GM19238 (cell line): ENCODE measurements around the gene NEDD4L.
"Not testable (repeated sequence)": the region's sequence is repeated elsewhere in the genome, so short reads cannot be mapped to it uniquely, and the experiment has no call there.

ENCODE experiments used
- DNase-seq: peaks from one replicate; pipeline ENCODE4 v3.0.0; 2011; ENCODE audit warnings: low spot score; ENCODE audit not compliant: insufficient read length

NEDD4L gene

DNA sequence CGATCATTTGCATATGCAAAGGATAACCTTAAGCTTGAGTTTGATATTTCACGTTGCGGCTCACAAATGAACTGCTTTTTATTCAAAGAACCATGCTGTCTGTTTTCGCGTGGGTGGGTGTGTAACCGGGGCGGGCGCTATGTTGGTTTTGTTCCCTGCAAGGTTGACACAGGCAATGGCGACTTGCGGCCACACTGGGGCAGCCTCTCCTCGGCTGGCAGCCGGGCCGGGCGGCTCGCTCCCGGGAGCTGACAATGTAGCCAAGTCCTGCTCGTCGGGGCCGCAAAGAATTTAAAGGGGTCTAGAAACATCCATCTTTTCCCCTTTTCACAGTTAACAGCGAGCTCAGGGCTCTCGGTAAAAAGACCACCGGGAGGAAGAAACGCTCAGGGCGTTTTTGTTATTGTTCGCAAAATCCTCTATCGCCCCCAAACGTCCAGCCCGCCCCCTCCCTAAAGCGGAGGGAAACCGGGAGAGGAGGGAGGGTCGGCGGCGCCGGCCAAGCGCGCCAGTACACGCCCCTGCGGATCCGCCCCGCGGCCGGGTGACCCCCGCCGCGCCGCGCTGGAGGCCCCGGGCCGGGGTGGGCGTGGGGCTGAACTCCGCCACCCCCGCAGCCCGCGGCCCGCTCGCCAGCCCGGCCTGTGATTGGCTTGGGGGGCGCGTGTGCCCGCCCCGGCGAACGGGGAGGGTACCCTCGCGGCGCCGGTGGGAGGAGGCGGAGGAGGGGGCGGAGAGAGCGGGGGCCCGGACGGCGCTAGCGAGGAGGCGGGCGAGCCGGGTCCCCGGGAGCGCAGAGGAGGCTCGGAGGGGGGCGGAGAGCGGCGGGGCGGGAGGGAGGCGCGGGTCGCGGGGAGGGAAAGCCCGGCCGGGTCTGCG, at the start of gene NEDD4L:
Gene NEDD4L (plus strand): TSS at position 736 of the 879 bp plus-strand sequence. CDS start 435 bp downstream, outside the sequence.
- peak; percentile 75 for DNase-seq

DNA sequence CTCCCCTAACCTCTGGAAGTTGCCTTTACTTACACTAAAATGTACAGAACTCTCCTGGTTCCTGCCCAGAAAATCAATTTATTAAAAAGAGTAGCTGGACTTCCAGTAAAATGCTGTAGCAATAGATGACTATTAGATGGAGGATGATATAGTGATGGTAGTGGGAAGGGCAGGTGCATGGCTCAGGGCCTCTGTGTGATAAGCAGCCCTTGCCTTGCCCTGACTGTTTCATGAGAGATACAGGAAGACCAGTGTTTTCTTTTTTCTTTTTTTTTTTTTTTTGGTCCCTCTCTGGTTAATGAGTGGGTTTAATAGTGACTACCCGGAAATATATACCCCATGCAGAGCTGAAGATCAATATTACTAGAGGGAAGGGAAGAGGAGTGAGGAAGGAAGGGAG, 48.7 kb upstream of the NEDD4L start:
- no peak for DNase-seq

DNA sequence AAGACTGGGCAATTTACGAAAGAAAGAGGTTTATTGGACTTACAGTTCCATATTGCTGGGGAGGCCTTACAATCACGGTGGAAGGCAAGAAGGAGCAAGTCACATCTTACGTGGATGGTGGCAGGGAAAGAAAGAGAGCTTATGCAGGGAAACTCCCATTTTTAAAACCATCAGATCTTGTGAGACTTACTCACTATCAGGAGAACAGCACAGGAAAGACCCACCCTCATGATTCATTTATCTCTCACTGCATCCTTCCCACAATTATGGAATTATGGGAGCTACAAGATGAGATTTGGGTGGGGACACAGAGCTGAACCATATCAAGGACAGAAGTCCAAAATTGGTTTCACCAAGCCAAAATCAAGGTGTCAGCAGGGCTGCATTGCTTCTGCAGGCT, 47.1 kb upstream of the NEDD4L start:
- not testable (repeated sequence) for DNase-seq

DNA sequence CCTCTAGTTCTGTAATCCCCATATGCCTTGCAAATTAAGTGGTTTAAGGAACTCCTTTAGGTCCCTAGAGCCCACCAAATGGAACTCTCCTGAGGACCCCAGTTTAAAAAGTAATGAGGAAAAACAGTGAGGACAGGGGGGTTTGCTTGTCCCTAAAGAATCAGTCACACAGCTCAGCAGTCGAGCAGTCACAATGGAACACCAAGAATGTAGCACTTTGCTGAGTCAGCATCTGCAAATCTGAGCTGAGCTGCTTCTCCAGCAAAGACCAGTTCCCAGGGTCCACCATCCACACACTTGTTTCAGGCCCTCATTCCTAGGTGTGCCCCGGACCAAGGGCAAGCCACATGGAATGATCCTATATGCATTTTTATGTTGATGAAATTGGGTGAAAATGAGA, 46.2 kb upstream of the NEDD4L start:
- DNase-seq, result no peak

DNA sequence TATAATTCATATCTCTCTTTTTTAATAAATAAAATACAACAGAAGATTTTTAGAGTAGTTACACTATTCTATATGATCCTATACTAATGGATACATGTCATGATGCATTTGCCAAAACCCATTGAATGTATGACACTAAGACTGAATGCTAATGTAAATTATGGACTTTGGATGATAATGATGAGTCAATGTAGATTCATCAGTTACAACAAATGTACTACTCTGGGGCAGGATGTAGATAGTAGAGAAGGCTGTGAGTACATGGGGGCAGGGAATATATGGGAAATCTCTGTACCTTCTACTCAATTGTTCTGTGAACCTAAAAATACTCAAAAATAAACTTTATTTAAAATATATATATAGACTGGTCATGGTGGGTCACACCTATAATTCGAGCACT, 45.6 kb upstream of the NEDD4L start:
- DNase-seq, result no peak

DNA sequence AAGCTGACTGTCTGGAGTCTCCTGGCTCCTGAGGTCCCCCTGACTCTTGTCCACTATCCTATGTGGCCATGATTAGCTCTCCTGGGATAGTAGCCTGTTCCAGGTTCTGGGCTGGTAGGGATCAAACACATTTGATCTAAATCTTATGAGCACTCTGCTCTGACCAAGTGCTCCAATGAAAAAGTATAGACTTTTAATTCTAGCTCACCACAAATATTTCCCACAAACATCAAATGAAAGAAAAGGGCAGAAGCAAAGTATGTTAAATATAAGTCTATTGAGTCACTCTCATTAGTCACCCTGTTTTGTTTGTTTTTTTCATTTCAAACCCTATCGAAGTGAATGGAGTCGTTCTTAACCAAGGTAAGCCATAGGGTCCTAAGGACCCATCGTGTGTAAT, 39.7 kb upstream of the NEDD4L start:
- no peak for DNase-seq

DNA sequence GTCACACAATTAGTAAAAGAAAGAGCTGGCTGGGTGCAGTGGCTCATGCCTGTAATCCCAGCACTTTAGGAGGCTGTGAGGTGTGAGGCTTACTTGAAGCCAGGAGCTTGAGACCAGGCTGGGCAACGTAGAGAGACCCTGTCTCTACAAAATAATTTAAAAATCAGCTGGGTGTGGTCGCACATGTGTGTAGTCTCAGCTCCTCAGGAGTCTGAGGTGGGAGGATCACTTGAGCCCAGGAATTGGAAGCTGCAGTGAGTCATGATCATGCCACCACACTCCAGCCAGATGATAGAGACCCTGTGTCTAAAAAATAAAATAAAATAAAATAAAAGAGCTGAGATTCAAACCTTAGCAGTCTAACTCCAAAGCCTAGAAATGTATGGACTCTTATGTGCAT, 39.0 kb upstream of the NEDD4L start:
- no peak for DNase-seq

DNA sequence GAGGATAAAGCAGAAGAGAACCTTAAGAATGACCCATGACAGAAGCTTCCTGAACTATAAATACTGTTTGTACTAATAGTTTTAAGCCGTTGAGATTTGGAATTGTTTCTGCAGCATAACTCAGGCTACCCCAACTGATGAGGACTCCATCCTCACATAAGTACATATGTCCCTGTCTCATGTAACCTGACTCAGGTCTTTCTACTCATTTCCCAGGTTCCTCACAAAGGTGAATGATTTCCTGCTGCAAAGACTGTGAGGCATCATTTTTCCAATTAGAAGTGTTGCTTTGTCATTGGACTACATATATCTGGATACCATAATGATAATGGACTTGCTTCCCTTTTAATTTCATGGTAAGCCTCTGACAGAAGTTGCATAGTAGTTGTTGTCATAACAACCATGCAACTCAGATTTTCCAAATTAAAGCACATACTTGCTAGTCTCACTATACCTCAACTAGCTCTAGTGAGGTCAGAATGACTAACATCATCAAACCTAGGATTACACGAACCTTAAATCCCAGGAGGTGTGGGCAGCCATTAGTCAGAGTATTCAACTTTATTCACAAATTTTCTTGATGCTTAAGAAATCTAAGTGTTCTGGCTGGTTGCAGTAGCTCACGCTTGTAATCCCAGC, 38.0 kb upstream of the NEDD4L start:
- no peak for DNase-seq

DNA sequence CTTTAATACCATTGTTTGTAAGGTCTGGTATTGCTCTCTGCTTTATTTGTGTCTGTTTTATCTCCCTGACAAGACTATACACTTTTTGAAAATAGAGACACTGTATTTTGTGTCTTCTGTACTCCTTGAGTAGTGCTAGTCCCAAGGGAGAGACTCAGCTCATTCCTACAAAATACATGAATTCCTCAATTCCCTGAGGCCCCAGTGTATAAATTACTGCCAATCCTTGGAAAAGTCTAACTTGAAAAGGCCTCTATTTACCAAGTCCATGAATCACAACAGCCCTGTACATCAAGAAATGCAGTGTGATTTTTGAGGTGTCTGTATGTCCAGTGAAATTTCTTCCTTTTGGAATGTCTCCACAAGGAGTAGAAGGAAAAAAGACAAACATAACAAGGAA, 34.9 kb upstream of the NEDD4L start:
- no peak for DNase-seq

DNA sequence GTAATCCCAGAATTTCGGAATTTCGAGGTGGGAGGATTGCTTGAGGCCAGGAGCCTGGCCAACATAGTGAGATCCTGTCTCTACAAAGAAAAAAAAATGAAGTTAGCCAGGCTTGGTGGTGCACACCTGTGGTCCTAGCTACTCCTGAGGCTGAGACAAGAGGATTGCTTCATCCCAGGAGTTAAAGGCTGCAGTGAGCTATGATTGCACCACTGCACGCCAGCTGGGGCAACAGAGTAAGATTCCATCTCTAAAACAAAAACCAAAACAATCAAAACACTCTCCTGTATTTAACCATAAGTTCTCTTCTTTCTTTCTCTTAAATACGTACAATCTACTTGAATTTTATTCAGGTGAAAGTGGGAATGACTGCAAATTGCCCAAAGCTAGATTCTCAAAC, 33.8 kb upstream of the NEDD4L start:
- DNase-seq, result no peak

DNA sequence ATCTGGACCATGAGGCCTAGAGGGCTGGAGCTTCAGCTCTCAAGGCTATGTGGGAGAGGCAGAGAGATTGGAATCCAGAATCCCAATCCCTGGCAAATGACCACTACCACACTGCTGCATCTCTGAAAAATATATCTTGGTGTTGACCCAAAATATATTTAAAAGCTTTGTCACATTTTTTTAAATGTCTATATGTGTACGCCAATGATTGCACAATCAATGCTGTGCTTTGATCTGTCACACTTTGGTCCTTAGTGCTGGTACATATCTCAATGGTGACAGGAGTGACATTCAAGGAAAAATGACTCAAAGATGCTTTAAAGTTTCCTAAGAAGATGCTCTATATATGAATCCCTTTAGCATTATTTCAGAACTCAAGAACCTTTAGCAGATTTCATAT, 31.7 kb upstream of the NEDD4L start:
- no peak for DNase-seq

DNA sequence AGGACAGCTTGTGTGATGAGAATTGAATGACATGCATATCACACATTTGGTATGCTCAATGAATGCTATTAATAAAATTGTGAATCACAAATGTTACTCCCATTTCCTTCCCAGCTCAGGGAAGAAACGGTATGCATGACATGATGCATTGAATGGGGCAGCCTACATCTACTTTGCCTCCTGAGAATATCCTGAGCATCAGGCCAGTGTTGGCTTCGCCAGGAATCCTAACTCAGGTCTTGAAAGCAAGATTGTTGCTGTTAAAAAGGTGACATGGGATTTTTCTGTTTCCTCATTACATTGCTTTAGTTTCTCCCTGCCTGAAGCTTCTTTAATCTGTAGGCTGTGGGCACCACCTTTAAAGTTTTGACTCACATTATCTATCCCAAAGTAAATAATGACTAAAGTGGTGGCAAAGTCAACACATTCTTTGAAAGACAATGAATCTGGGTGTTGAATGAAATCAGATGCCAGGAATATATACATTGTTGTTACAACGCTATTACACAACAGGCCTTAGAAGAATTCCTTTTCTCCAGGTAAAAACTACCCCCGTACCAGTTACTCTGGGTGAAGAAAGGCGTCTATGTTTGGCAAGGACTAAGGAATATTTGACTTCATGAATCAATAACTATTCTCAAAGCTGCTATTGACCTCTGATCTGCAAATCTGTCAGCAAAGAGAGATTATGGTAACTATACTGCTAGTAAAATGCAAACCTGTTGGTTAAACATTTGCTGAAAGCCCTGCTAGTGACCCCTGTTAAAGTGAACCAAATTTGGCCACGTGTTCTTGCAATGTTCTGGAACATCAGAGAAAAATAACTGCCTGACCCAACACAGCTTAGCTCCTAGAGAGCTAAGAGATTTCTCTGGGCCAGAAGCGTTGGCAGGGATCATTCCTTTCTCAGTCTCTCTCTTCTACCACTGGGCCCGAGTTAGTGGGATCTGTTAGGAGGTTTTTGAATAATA, 30.5 kb upstream of the NEDD4L start:
- no peak for DNase-seq

DNA sequence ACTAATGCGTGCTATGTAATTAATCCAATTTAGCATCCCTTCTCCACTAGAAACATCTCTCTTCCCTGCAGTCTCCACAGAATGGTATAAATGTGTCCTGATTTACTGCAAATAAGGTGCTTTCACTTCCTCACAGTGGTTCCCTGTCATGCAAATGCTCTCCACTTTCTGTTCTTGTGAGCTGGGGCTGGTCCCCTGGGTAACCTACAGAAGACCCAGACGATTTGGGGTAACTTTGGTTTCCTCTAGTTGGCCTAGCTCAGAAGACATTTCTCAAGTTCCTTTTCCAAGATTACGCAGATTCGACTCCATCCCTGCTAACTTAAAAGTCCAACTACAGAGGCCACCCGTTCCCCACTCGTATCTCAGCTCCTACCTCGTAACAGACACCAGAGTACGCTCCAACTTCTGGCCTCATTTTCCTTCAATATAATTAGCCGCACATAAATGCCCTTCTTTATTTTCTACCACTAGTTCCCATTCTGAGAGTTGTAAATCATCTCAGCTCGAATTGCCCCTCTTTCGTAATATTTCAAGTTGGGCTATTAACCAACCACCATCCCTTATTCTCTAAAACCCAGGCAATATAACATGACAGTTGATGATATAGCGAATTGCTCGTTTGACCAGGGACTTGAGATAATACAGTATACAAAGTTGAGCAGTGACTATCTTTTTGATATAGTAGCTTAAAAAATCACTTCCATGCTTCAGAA, 28.8 kb upstream of the NEDD4L start:
- peak; percentile 58 for DNase-seq

DNA sequence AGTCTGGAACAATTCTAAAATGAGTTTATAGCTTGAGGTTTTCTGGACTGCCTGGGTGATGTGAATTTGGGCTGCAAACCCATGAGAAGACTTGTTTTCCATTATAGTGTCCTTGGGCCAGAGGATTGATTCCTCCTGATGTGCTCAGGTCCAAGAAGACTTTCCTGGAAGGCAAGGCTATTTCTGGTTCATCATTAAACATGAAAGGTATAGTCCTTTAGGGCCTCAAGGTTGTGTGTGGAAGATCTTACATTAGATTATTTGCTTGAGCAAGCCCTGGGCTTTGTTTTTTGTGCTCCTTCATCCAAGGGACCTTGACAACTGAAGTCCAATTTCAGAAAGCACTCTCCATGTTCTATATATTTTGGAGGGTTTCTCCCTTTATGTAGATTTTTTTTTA, 26.8 kb upstream of the NEDD4L start:
- no peak for DNase-seq

DNA sequence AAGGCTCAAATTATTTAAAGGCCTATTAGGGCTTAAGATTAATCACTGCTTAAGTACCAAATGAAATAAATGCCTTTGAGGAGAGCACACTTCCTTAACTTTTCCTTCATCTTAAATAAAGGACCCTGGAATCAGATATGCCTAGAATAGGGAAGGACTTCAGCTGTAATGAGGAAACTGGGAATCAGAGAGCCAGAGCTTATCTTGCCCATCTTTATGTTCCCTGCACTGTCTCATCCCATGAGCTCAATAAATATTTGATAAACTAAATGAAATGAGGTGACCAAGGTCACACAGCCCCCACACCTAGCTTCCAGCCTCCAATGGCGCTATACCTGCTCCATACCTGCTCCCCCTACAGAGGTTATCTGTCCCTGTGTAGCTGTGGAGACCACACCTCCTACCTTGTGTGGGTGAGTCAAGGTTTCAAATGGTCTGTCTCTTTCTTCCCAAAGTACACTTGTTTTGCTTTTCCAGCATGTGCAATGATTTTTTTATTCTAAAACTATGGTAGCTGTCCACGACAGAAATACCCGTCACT, 23.4 kb upstream of the NEDD4L start:
- no peak for DNase-seq

DNA sequence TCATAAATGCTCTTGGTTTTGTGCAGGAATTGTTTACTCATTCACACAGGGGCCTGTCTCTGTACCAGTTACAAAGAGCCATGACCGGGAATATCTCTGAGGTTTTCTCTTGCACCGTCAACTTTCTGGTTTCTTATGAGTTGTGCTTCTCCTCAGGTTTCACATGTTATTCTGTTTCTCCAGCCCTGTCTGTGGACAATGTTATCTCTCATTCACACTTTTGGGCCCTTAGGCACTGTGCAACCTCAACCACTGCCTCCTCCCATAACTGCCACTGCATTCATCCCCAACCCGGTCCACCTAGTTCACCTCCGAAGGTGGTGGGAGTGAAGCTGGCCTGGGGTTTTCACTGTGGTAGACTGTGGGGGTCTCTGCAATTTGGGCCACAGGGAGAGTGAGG, 22.5 kb upstream of the NEDD4L start:
- no peak for DNase-seq

DNA sequence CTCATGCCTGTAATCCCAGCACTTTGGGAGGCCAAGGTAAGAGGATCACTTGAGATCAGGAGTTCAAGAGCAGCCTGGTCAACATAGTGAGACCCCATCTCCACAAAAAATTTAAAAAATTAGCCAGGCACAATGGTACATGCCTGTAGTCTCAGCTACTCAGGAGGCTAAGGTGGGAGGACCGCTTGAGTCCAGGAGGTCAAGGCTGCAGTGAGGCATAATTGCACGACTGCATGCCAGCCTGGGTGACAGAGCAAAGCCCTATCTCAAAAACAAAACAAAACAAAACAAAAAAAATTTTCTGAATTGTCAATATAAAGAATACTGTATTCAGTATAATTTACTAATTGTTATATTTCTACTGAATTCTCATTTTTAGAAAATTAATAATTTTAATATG, 20.9 kb upstream of the NEDD4L start:
- no peak for DNase-seq

DNA sequence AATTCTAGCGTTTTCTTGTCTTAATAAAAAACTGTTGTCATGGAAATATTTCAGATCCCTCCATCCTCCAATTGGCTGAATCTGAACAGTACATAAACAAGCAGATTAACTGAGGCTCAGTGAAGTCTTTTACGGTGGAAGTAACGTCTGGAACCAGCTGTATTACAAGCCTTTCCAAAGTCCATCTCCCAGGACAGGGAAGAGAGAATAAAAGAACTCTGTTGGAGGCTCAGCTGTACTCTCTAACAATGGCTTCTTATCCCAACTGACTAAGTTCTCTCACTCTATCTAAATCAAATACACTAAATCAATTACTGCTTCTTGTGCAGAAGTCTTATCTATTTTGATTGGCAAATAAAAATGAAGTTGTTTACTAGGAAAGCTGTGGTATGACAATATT, 19.9 kb upstream of the NEDD4L start:
- DNase-seq, result no peak

DNA sequence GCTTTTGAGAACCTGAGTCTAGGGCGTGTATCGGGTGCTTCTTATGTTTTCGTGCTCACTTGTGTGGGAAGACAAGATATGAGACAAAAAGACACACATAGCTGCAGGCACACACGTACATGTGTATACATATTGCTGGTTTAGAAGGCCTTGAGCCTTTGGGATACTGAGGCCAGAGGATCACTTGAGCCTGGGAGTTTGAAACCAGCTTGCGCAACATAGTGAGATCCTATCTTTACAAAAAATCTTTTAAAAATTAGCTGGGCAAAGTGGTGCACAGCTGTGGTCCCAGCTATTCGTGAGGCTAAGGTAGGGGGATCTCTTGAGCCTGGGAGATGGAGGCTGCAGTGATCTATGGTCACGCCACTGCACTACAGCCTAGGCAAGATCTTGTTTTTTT, 18.8 kb upstream of the NEDD4L start:
- no peak for DNase-seq

DNA sequence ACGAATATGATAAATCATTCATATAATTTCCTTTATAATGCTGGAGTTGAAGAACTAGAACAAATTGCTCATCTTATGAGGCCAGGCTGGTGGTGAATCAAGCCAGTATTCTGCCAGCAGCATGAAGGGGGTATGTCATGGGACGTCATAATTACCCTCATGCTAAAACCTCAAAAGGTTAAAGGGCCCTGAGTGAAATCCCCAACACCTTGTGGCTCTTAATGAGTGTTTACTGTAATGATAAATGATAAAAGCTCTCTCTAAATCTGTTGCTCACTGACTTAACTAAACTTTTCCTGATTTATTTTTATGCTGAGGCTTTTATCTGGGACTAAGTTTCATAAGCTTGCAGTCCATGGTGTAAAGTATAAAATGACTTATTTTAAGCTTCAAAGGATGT, 18.3 kb upstream of the NEDD4L start:
- no peak for DNase-seq

DNA sequence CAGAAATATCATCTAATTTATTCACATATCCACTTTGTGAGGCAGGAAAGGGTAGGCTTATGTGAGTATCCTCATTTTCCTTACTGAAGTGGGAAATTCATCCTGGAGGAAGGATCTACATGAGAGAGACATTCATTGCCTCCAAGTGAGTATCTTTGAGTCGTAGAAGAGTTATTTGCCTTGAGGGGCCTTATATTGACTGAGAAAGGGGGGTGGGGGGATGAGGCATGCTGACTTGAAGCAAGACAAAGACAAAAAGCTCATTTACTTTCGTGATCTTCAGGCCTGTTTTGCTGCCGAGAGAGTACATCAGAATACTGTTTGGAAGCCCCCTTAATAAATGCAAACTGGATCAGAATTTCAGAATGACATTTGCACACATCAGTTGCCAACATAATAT, 17.6 kb upstream of the NEDD4L start:
- DNase-seq, result no peak
